IMR-90 (cell line): ENCODE data around the gene IP6K3. TPM values are rescaled to one million over a fixed set of nuclear protein-coding genes. Genes with fewer than 3 reads are reported as not detected.

ENCODE experiments used
- ATAC-seq: fragments of 200-7000 bp; cut with Tn5 transposase; 2 replicates; pipeline ENCODE4 v1.9.1; 2020; ENCODE audit warnings: low read depth, mild to moderate bottlenecking, moderate library complexity
- BruUV-seq: library from RNA; stranded (reverse); fragments of 400-500 nt; replicated peaks from 2 replicates; lab custom pipeline; 2021; lab: Mats Ljungman, UMichigan
- CTCF ChIA-PET: fragments of 300-600 bp; formaldehyde crosslinking; extraction: SDS; loops from one replicate; lab custom pipeline; 2021; ENCODE audit warnings: antibody characterized with exemption; lab: Yijun Ruan, JAX
- POLR2A ChIA-PET: fragments of 300-600 bp; sonication (Branson Sonifier 250); formaldehyde crosslinking; loops from one replicate; lab custom pipeline; 2022; ENCODE audit warnings: antibody characterized with exemption; ENCODE audit not compliant: unreplicated experiment; lab: Charles Lee
- DNase-seq: peaks from one replicate; pipeline ENCODE4 v3.0.0; 2013
- H2AFZ ChIP-seq: replicated peaks from 2 replicates; pipeline ENCODE3; 2013; ENCODE audit warnings: low read length, mild to moderate bottlenecking; ENCODE audit not compliant: poor library complexity
- H2AK5ac ChIP-seq: 2 replicates; pipeline ENCODE4 v1.6.1; 2013; ENCODE audit warnings: low read depth, low read length, inconsistent platforms
- H2AK9ac ChIP-seq: replicated peaks from 2 replicates; pipeline ENCODE3; 2013; ENCODE audit warnings: mild to moderate bottlenecking, low read depth, low read length, moderate library complexity; ENCODE audit not compliant: poor library complexity
- H2BK120ac ChIP-seq: 2 replicates; pipeline ENCODE4 v1.6.1; 2013; ENCODE audit warnings: low read depth, low read length, inconsistent platforms
- H2BK15ac ChIP-seq: 3 replicates; pipeline ENCODE4 v1.6.1; 2013; ENCODE audit warnings: low read depth, low read length, inconsistent platforms
- H2BK20ac ChIP-seq: 2 replicates; pipeline ENCODE4 v1.6.1; 2013; ENCODE audit warnings: low read depth, mild to moderate bottlenecking, inconsistent platforms, low read length, moderate library complexity
- H2BK5ac ChIP-seq: 2 replicates; pipeline ENCODE4 v1.6.1; 2013; ENCODE audit warnings: mild to moderate bottlenecking, low read depth, low read length, inconsistent platforms; ENCODE audit not compliant: poor library complexity, severe bottlenecking
- H3K14ac ChIP-seq: replicated peaks from 2 replicates; pipeline ENCODE4 v1.6.1; 2013; ENCODE audit warnings: low read depth, low read length, inconsistent platforms
- H3K18ac ChIP-seq: 2 replicates; pipeline ENCODE4 v1.6.1; 2013; ENCODE audit warnings: low read depth, low read length, control low read depth
- H3K23ac ChIP-seq: 2 replicates; pipeline ENCODE4 v1.6.1; 2013; ENCODE audit warnings: low read depth, low read length, inconsistent platforms
- H3K27ac ChIP-seq: 2 replicates; pipeline ENCODE4 v1.5.1; 2013; ENCODE audit warnings: mild to moderate bottlenecking, control low read depth, low read length; ENCODE audit not compliant: insufficient read depth
- H3K27me3 ChIP-seq: 2 replicates; pipeline ENCODE4 v1.6.1; 2013; ENCODE audit warnings: low read length; ENCODE audit not compliant: control insufficient read depth, insufficient read depth
- H3K36me3 ChIP-seq: 2 replicates; pipeline ENCODE4 v1.6.1; 2013; ENCODE audit warnings: low read length, mixed read lengths; ENCODE audit not compliant: control insufficient read depth, insufficient read depth
- H3K4ac ChIP-seq: 2 replicates; pipeline ENCODE4 v1.6.1; 2013; ENCODE audit warnings: low read depth, low read length, inconsistent platforms
- H3K4me1 ChIP-seq: 2 replicates; pipeline ENCODE4 v1.6.1; 2013; ENCODE audit warnings: low read length, mixed read lengths; ENCODE audit not compliant: control insufficient read depth, insufficient read depth
- H3K4me2 ChIP-seq: 2 replicates; pipeline ENCODE4 v1.6.1; 2013; ENCODE audit warnings: low read depth, mild to moderate bottlenecking, control low read depth, low read length, moderate library complexity
- H3K4me3 ChIP-seq: 2 replicates; pipeline ENCODE4 v1.5.1; 2013; ENCODE audit warnings: low read depth, mild to moderate bottlenecking, control low read depth, low read length, moderate library complexity; ENCODE audit not compliant: insufficient read depth
- H3K56ac ChIP-seq: 2 replicates; pipeline ENCODE4 v1.6.1; 2013; ENCODE audit warnings: low read length, inconsistent platforms; ENCODE audit not compliant: insufficient read depth; ENCODE audit errors: extremely low read depth
- H3K79me1 ChIP-seq, 2 experiments: 2 replicates each; pipeline ENCODE4 v1.6.1; 2013; ENCODE audit warnings: low read length in 2 of 2, inconsistent platforms in 1 of 2, low read depth in 1 of 2
- H3K9ac ChIP-seq: 2 replicates; pipeline ENCODE4 v1.6.1; 2013; ENCODE audit warnings: low read depth, low read length, control low read depth
- H3K9me1 ChIP-seq: 2 replicates; pipeline ENCODE4 v1.6.1; 2013; ENCODE audit warnings: low read length, inconsistent platforms; ENCODE audit not compliant: insufficient read depth
- H3K9me3 ChIP-seq: 2 replicates; pipeline ENCODE4 v1.6.1; 2013; ENCODE audit warnings: low read length; ENCODE audit not compliant: control insufficient read depth, insufficient read depth
- H4K20me1 ChIP-seq: 2 replicates; pipeline ENCODE4 v1.6.1; 2013; ENCODE audit warnings: low read length, inconsistent platforms; ENCODE audit not compliant: insufficient read depth
- H4K5ac ChIP-seq: 2 replicates; pipeline ENCODE4 v1.6.1; 2013; ENCODE audit warnings: mild to moderate bottlenecking, low read depth, low read length, control low read depth
- H4K8ac ChIP-seq, 2 experiments: 2 replicates each; pipeline ENCODE4 v1.6.1; 2013; ENCODE audit warnings: low read depth in 2 of 2, low read length in 2 of 2, control low read depth in 1 of 2, inconsistent platforms in 1 of 2
- H4K91ac ChIP-seq: 2 replicates; pipeline ENCODE4 v1.6.1; 2013; ENCODE audit warnings: low read depth, low read length, inconsistent platforms; ENCODE audit not compliant: insufficient read depth
- BHLHE40 ChIP-seq: fragments of 150-350 bp; IDR thresholded peaks from 2 replicates; pipeline ENCODE4 v1.6.1; 2016; ENCODE audit warnings: mild to moderate bottlenecking, low read depth, low read length
- CEBPB ChIP-seq: IDR thresholded peaks from 2 replicates; pipeline ENCODE4 v1.6.1; 2012; ENCODE audit warnings: low read depth, low read length, improper control_type of control experiment
- CHD1 ChIP-seq: IDR thresholded peaks from 2 replicates; pipeline ENCODE4 v1.6.1; 2012; ENCODE audit warnings: low read depth, low read length, improper control_type of control experiment
- CTCF ChIP-seq: conservative IDR thresholded peaks from 2 replicates; pipeline ENCODE4 v1.5.1; 2012; ENCODE audit warnings: mild to moderate bottlenecking, low read depth, low read length, improper control_type of control experiment
- ELK1 ChIP-seq: fragments of 150-350 bp; IDR thresholded peaks from 2 replicates; pipeline ENCODE4 v1.6.1; 2016; ENCODE audit warnings: low read depth, mild to moderate bottlenecking, low read length, moderate library complexity, borderline replicate concordance
- FOS ChIP-seq: fragments of 150-350 bp; IDR thresholded peaks from 2 replicates; pipeline ENCODE4 v1.6.1; 2016; ENCODE audit warnings: low read depth, low read length
- MAFK ChIP-seq: IDR thresholded peaks from 2 replicates; pipeline ENCODE4 v1.6.1; 2012; ENCODE audit warnings: low read depth, low read length, improper control_type of control experiment
- MAZ ChIP-seq: IDR thresholded peaks from 2 replicates; pipeline ENCODE4 v1.6.1; 2012; ENCODE audit warnings: low read depth, mild to moderate bottlenecking, low read length, improper control_type of control experiment, moderate library complexity, borderline replicate concordance
- MXI1 ChIP-seq: IDR thresholded peaks from 2 replicates; pipeline ENCODE4 v1.6.1; 2012; ENCODE audit warnings: low read depth, mild to moderate bottlenecking, low read length, moderate library complexity, borderline replicate concordance
- NFE2L2 ChIP-seq: fragments of 150-350 bp; IDR thresholded peaks from 2 replicates; pipeline ENCODE4 v1.6.1; 2016; ENCODE audit warnings: low read depth, mild to moderate bottlenecking, low read length
- POLR2A ChIP-seq: IDR thresholded peaks from 2 replicates; pipeline ENCODE4 v1.6.1; 2012; ENCODE audit warnings: mild to moderate bottlenecking, low read depth, low read length
- RAD21 ChIP-seq: IDR thresholded peaks from 2 replicates; pipeline ENCODE4 v1.6.1; 2012; ENCODE audit warnings: low read length, improper control_type of control experiment
- RCOR1 ChIP-seq: IDR thresholded peaks from 2 replicates; pipeline ENCODE4 v1.6.1; 2012; ENCODE audit warnings: mild to moderate bottlenecking, low read length, improper control_type of control experiment; ENCODE audit not compliant: insufficient replicate concordance
- RFX5 ChIP-seq: IDR thresholded peaks from 2 replicates; pipeline ENCODE4 v1.8.0; 2012; ENCODE audit warnings: low read depth, mild to moderate bottlenecking, low read length, moderate library complexity
- SMC3 ChIP-seq: fragments of 150-350 bp; IDR thresholded peaks from 2 replicates; pipeline ENCODE4 v1.6.1; 2016; ENCODE audit warnings: low read depth, mild to moderate bottlenecking, antibody characterized with exemption, low read length, moderate library complexity
- WGBS, 2 experiments: methylation state at CpG; one replicate each; pipeline versions ENCODE4 v1.1.5 to v1.1.7; 2013; ENCODE audit warnings: missing lambda C conversion rate in 2 of 2; ENCODE audit not compliant: insufficient read length in 1 of 2; ENCODE audit errors: extremely low coverage in 2 of 2; 5-methylcytosine and 5-hydroxymethylcytosine counted together
- dilution Hi-C: fragments of 300-500 bp; cut with HindIII; formaldehyde crosslinking; loops from one replicate; pipeline ENCODE4 v1.14.3; 2018; ENCODE audit warnings: low sequenced_read_pairs; ENCODE audit not compliant: unreplicated experiment
- in situ Hi-C: fragments of 300-500 bp; cut with MboI; formaldehyde crosslinking; loops from 3 replicates; pipeline ENCODE4 v1.14.3; 2019; ENCODE audit warnings: low sequenced_read_pairs, inconsistent platforms, mixed read lengths
- intact Hi-C: fragments of 100-400 bp; cut with micrococcal nuclease; formaldehyde crosslinking; loops from 2 replicates; pipeline ENCODE4 v1.10.0; 2022
- polyA plus RNA-seq, 3 experiments: library from polyadenylated mRNA; depleted of rRNA; stranded (reverse); fragments of >200 nt; gene quantifications; 2 replicates each; pipeline ENCODE4 v1.2.3, GENCODE V29; 2012; ENCODE audit warnings: low replicate concordance in 1 of 3
- total RNA-seq: library from RNA; depleted of rRNA; stranded (reverse); fragments of >200 nt; gene quantifications from 2 replicates; pipeline ENCODE4 v1.2.3, GENCODE V29; 2012
- TF ChIP-seq, protein P1 (sequence below): fragments of 150-350 bp; IDR thresholded peaks from 2 replicates; pipeline ENCODE4 v1.6.1; 2017; ENCODE audit warnings: mild to moderate bottlenecking, antibody characterized with exemption, low read length, low read depth

Gene IP6K3
- total and polyA plus RNA-seq, 2 of the 4 experiments (the other 2 are of a cell fraction) = 0.18 to 0.51 TPM

GRCh38 chr6:33673851-33674250 lies 72.9 kb downstream of the IP6K3 start:
- H2BK120ac ChIP-seq = peak overlapping the region; percentile 41; the same call in 1 of the 2 replicates
- intact Hi-C loops = loop anchor here (1.0 to 10.0 kb wide), 2 partner anchors 85 to 219 kb away; partner anchors contain the start of gene ZBTB9
- H3K4me1 ChIP-seq = peaks cover 21% of the 10 kb centered on the region
- in situ Hi-C loops = no loop called here
- H3K4ac ChIP-seq = peak overlapping the region; percentile 42
- no peak overlapping the region for H4K5ac ChIP-seq
- H3K79me1 ChIP-seq = no peaks in the 10 kb centered on the region
- no peak overlapping the region; a peak in 1 of 4 replicates for H4K8ac ChIP-seq
- H2BK5ac ChIP-seq = peak overlapping the region; percentile 7
- dilution Hi-C loops = no loop called here
- no peaks in the 10 kb centered on the region for H3K27me3 ChIP-seq
- H2AK9ac ChIP-seq = peak overlapping the region; percentile 92
- WGBS, 2 experiments = no CpG with 5 or more reads among the region's 7 CpGs
- no peak overlapping the region for H3K9ac ChIP-seq
- no peaks in the 10 kb centered on the region for H3K36me3 ChIP-seq
- peak overlapping the region; percentile 5; the same call in 1 of the 2 replicates for H2BK20ac ChIP-seq
- TF ChIP-seq NFE2L2 = no peak
- TF ChIP-seq CTCF = no peak
- TF ChIP-seq SMC3 = no peak
- TF ChIP-seq RFX5 = no peak
- no peak for TF ChIP-seq MAFK
- TF ChIP-seq BHLHE40 = no peak
- TF ChIP-seq CEBPB = no peak
- no peak for TF ChIP-seq RAD21
- TF ChIP-seq POLR2A = no peak
- TF ChIP-seq CHD1 = no peak
- no peak for TF ChIP-seq FOS
- TF ChIP-seq RCOR1 = no peak
- TF ChIP-seq MAZ = no peak
- TF ChIP-seq ELK1 = no peak
- TF ChIP-seq MXI1 = no peak
- TF ChIP-seq, protein P1, sequence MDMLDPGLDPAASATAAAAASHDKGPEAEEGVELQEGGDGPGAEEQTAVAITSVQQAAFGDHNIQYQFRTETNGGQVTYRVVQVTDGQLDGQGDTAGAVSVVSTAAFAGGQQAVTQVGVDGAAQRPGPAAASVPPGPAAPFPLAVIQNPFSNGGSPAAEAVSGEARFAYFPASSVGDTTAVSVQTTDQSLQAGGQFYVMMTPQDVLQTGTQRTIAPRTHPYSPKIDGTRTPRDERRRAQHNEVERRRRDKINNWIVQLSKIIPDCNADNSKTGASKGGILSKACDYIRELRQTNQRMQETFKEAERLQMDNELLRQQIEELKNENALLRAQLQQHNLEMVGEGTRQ = no peak
- H2AK5ac ChIP-seq = peak overlapping the region; percentile 58
- peaks cover 21% of the 10 kb centered on the region for H3K9me1 ChIP-seq
- POLR2A ChIA-PET = no interaction called here
- DNase-seq (no peak), ATAC-seq (no peak)
- H3K56ac ChIP-seq = no peak overlapping the region
- no peak overlapping the region for H2AFZ ChIP-seq
- H3K9me3 ChIP-seq = no peaks in the 10 kb centered on the region
- no peaks in the 10 kb centered on the region for H4K20me1 ChIP-seq
- H3K4me2 ChIP-seq = no peak overlapping the region
- no TSS peak for BruUV-seq
- CTCF ChIA-PET = no interaction called here
- H3K18ac ChIP-seq = no peak overlapping the region
- H2BK15ac ChIP-seq = no peak overlapping the region
- H4K91ac ChIP-seq = peak overlapping the region; percentile 34; the same call in 1 of the 2 replicates
- no peak overlapping the region for H3K27ac ChIP-seq
- H3K4me3 ChIP-seq = no peak overlapping the region
- no peak overlapping the region for H3K14ac ChIP-seq
- no peak overlapping the region for H3K23ac ChIP-seq
